HUES6 (cell line): ENCODE results near the gene E4F1.
A peak's percentile ranks its signal among the peaks of the same experiment; 100 is the strongest.

Experiments
- H3K27ac ChIP-seq: 2 replicates; pipeline ENCODE4 v1.7.0; 2013; ENCODE audit warnings: low read depth, mild to moderate bottlenecking, low read length, inconsistent platforms
- H3K27me3 ChIP-seq: 2 replicates; pipeline ENCODE4 v1.6.1; 2013; ENCODE audit warnings: low read length; ENCODE audit not compliant: control insufficient read depth, insufficient read depth
- H3K36me3 ChIP-seq: 2 replicates; pipeline ENCODE4 v1.6.1; 2013; ENCODE audit warnings: low read length; ENCODE audit not compliant: control insufficient read depth, insufficient read depth
- H3K4me1 ChIP-seq: 2 replicates; pipeline ENCODE4 v1.6.1; 2013; ENCODE audit warnings: low read length; ENCODE audit not compliant: control insufficient read depth, insufficient read depth
- H3K4me3 ChIP-seq: 2 replicates; pipeline ENCODE4 v1.5.1; 2013; ENCODE audit warnings: low read depth, low read length
- H3K9ac ChIP-seq: one replicate; pipeline ENCODE4 v1.6.1; 2013; ENCODE audit warnings: mild to moderate bottlenecking, low read length
- H3K9me3 ChIP-seq: 2 replicates; pipeline ENCODE4 v1.6.1; 2013; ENCODE audit warnings: low read depth, low read length; ENCODE audit not compliant: control insufficient read depth, insufficient read depth

The E4F1 gene

GRCh38 chr16:2233046-2233775, 9.8 kb downstream of the E4F1 start:
- no peak overlapping the region for H3K4me3 ChIP-seq
- no peak overlapping the region for H3K9ac ChIP-seq
- peaks cover 12% of the 10 kb centered on the region for H3K4me1 ChIP-seq
- H3K27me3 ChIP-seq, result peaks cover 24% of the 10 kb centered on the region
- no peak overlapping the region for H3K27ac ChIP-seq
- H3K36me3 ChIP-seq, result peaks cover 71% of the 10 kb centered on the region
- no peaks in the 10 kb centered on the region for H3K9me3 ChIP-seq

GRCh38 chr16:2233872-2234812, 10.8 kb downstream of the E4F1 start:
- Histone ChIP-seq H3K36me3 (peaks cover 62% of the 10 kb centered on the region), H3K9ac (no peak overlapping the region), H3K27ac (no peak overlapping the region)

GRCh38 chr16:2234813-2235170, 11.4 kb downstream of the E4F1 start:
- Histone ChIP-seq H3K27me3 (peaks cover 25% of the 10 kb centered on the region), H3K4me1 (peaks cover 17% of the 10 kb centered on the region), H3K27ac (no peak overlapping the region), H3K4me3 (no peak overlapping the region), H3K9me3 (no peaks in the 10 kb centered on the region), H3K36me3 (peaks cover 58% of the 10 kb centered on the region), H3K9ac (no peak overlapping the region)

More at GRCh38 chr16:2233872-2234812, 10.8 kb downstream of the E4F1 start:
- Histone ChIP-seq H3K4me3 (no peak overlapping the region), H3K9me3 (no peaks in the 10 kb centered on the region), H3K27me3 (peaks cover 25% of the 10 kb centered on the region), H3K4me1 (peaks cover 17% of the 10 kb centered on the region)

- H3K4me3 ChIP-seq, result no peak overlapping the region
- peaks cover 53% of the 10 kb centered on the region for H3K36me3 ChIP-seq
- H3K9me3 ChIP-seq, result no peaks in the 10 kb centered on the region
Measured at GRCh38 chr16:2235234-2235651, 11.9 kb downstream of the E4F1 start.

GRCh38 chr16:2235695-2236336, 12.4 kb downstream of the E4F1 start:
- peaks cover 48% of the 10 kb centered on the region for H3K36me3 ChIP-seq

More at GRCh38 chr16:2235234-2235651, 11.9 kb downstream of the E4F1 start:
- Histone ChIP-seq H3K9ac (no peak overlapping the region), H3K27me3 (peaks cover 25% of the 10 kb centered on the region), H3K4me1 (peaks cover 17% of the 10 kb centered on the region), H3K27ac (no peak overlapping the region)

GRCh38 chr16:2236337-2237101, 13.1 kb downstream of the E4F1 start, which contains the start of gene DNASE1L2:
Gene DNASE1L2, plus strand, starts transcription at chr16:2236444. Its CDS starts 373 bp downstream, at chr16:2236817.
- Histone ChIP-seq H3K9me3 (no peaks in the 10 kb centered on the region), H3K9ac (no peak within 1 kb of the TSS), H3K27me3 (peaks cover 25% of the 10 kb centered on the region), H3K4me3 (peak within 1 kb of the TSS; percentile 49), H3K36me3 (peaks cover 41% of the 10 kb centered on the region), H3K4me1 (peaks cover 17% of the 10 kb centered on the region), H3K27ac (no peak within 1 kb of the TSS)

More at GRCh38 chr16:2235695-2236336, 12.4 kb downstream of the E4F1 start:
- peaks cover 17% of the 10 kb centered on the region for H3K4me1 ChIP-seq
- no peak overlapping the region for H3K27ac ChIP-seq
- H3K9me3 ChIP-seq, result no peaks in the 10 kb centered on the region
- peak overlapping the region; percentile 49; the same call in 1 of the 2 replicates for H3K4me3 ChIP-seq
- no peak overlapping the region for H3K9ac ChIP-seq
- peaks cover 25% of the 10 kb centered on the region for H3K27me3 ChIP-seq

GRCh38 chr16:2237102-2237482, 13.7 kb downstream of the E4F1 start:
- H3K36me3 ChIP-seq, result peaks cover 37% of the 10 kb centered on the region
- H3K27me3 ChIP-seq, result peaks cover 25% of the 10 kb centered on the region
- no peak overlapping the region for H3K9ac ChIP-seq
- H3K4me3 ChIP-seq, result peak overlapping the region; percentile 49
- no peaks in the 10 kb centered on the region for H3K9me3 ChIP-seq
- H3K27ac ChIP-seq, result no peak overlapping the region
- H3K4me1 ChIP-seq, result peaks cover 17% of the 10 kb centered on the region

GRCh38 chr16:2237493-2238149, 14.2 kb downstream of the E4F1 start:
- H3K4me1 ChIP-seq, result peaks cover 17% of the 10 kb centered on the region
- peaks cover 37% of the 10 kb centered on the region for H3K36me3 ChIP-seq
- H3K9ac ChIP-seq, result no peak overlapping the region
- H3K27ac ChIP-seq, result no peak overlapping the region
- H3K9me3 ChIP-seq, result no peaks in the 10 kb centered on the region
- H3K27me3 ChIP-seq, result peaks cover 25% of the 10 kb centered on the region
- H3K4me3 ChIP-seq, result peak overlapping the region; percentile 49

- H3K4me1 ChIP-seq, result peaks cover 17% of the 10 kb centered on the region
- H3K27me3 ChIP-seq, result peaks cover 25% of the 10 kb centered on the region
- H3K9me3 ChIP-seq, result no peaks in the 10 kb centered on the region
- no peak overlapping the region for H3K27ac ChIP-seq
- H3K36me3 ChIP-seq, result peaks cover 37% of the 10 kb centered on the region
- H3K4me3 ChIP-seq, result peak overlapping the region; percentile 49; the same call in 1 of the 2 replicates
- no peak overlapping the region for H3K9ac ChIP-seq
Measured at GRCh38 chr16:2238150-2238837, 14.9 kb downstream of the E4F1 start.
